Caki2 (cell line): Measurements from ENCODE around the gene MCC. TPM values are rescaled to one million over a fixed set of nuclear protein-coding genes. Genes with fewer than 3 reads are reported as not detected.

ENCODE experiments used
- DNase-seq: peaks from one replicate; pipeline ENCODE4 v3.0.0-alpha.2; 2015; ENCODE audit warnings: low read depth
- in situ Hi-C: cut with HindIII; loops from 2 replicates; pipeline ENCODE4 v1.10.0; 2016; ENCODE audit warnings: low sequenced_read_pairs, low pct_unique_long_range_greater_than_20kb, mixed read lengths
- total RNA-seq: library from RNA; depleted of rRNA; stranded (reverse); fragments of >200 nt; shearing (Covaris generic); gene quantifications from 2 replicates; pipeline ENCODE4 v1.2.3, GENCODE V29; 2014; ENCODE audit warnings: low replicate concordance

MCC gene
- total RNA-seq, 1 experiment from 2014 or later: 0.20 TPM

DNA sequence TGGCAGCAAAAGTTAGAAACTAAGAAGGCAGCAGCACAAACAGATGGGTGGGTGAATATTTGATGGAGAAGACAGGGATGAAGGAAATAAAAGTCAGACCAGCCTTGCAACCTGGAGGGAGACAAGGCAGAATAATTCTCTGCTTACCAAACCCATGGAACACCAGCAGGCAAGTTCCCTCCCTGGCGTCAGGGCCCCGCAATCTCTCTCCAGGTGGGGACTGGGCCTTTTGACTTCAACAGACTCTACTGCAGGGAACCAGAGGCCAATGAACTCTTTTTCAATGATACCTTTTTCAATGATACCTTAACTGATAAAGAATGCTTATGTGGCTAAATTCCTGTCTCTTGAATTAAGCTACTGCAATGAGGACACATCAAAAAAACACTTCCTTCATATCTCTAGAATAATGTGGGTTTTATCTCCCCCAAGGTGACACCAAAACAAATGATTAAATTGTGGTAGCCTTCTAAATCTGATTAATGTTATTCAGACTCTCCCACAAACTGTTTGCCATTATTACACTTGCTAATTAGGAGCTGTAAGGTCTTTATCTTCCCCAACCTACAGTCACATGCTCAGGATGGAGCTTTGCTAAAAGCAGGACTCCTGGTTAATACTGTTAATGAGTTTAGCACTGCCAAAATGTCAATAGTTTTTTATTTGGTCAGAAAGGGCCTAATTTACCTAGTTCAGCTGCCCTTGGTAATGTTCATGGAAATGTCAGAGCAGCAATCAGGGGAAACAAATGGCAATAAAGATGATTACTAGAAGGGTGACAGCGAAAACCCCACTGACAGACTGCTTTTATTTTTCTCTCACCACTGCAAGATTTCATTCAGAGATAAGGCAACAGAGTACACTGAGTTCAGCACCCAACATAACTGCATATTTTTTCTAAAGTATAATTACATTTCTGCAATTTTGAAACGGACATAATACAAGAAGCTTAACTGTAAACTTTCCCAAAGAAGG, 218.9 kb downstream of the MCC start:
- no peak for DNase-seq
- in situ Hi-C loops: no loop called here

- in situ Hi-C loops: no loop called here
- no peak for DNase-seq
Measured at GRCh38 chr5:113268232-113268631, 220.0 kb downstream of the MCC start.

- in situ Hi-C loops: no loop called here
Measured at GRCh38 chr5:113267361-113267900, 220.8 kb downstream of the MCC start.

DNA sequence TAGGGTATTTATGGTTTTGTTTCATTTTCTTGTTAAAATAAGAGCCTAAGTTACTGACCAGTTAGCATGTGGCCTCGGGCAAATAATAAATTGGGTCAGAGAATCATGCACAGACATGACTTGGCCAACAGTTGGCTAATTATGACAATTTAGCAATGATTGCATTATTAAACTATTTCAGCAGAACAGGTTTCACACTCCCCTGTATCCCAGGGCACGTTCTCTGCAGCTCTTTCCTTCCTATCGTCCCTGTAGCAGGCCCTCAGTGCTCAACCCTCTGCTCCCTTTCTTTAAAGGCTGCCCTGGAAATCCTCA, 221.4 kb downstream of the MCC start:
- in situ Hi-C loops: no loop called here
- DNase-seq: no peak

More at GRCh38 chr5:113267361-113267900, 220.8 kb downstream of the MCC start:
- no peak for DNase-seq

GRCh38 chr5:113266227-113266912, 221.9 kb downstream of the MCC start:
- no peak for DNase-seq
- in situ Hi-C loops: no loop called here

DNA sequence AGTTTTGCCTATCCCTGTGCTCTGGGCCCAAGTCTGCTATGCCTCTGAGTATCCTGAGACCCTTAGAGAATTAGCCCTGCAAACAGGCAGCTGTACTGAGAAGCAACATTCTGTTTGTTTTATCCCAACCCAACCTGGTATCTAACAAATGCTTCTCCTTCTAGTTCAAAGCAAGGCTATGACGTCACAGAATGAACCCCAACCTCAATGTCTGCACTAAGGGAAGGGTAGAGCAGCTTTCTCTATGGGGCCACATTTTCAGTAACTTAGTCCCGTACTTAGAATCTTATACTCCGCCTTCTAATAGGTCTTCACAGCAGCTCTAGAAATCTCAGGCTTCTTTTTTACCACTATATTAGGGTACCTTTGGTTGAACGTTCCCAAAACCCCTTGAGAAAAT, 223.1 kb downstream of the MCC start:
- in situ Hi-C loops: no loop called here
- no peak for DNase-seq

DNA sequence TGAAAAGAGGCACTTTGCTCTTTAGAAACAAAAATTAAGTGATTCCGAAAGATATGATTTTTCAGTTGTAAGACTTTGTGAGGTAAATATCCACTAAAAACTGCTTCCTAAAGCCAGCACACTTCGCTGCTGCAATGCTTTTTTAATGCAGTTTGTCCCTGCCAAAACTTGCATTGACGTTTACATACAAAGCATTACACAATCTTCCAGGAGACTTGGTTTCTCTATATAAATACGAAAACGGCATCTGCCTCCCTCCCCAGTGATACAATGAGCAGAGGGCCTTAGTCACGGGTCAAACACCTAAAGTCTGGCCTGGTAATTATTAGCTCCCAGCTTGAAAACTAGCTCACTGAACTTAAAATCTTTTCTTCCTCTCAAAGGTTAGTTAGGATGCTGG, 224.2 kb downstream of the MCC start:
- in situ Hi-C loops: no loop called here
- DNase-seq: no peak

- no peak for DNase-seq
- in situ Hi-C loops: no loop called here
Measured at GRCh38 chr5:113263545-113263944, 224.7 kb downstream of the MCC start.

DNA sequence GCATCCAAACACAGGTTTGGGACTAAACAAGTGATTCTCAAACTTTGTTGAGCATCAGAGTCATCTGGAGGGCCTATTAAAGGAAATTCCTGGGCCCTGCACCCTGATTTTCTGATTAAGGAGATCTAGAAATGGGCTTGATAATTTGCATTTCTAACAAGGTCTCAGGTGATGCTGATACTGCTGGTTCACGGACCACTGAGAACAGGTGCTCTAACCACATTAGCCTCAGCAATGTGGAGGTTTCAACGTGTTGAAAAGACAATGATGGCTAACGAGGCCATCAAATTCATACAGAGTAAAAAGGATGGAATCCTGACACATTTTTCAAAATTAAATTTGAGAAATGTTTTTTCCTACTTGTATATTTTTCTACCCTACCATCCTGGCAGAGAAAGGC, 225.6 kb downstream of the MCC start:
- in situ Hi-C loops: no loop called here
- DNase-seq: no peak

DNA sequence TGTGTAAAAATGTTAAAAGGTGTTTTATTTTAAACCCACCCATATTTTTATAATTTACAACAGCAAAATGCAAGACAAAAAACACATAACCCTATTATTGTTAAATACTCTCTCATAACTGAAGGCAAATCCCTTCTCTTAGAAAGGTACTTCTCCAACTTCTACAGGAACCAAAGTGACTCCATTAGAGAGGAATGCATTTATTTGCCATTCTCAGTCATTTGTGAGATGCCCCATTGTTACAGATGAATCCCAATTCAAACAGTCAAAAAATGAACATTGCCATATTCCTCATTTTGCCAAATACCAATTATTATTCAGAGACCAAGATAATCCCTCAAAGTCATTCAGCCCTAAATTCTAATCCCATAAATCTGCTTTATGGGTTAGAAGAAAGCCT, 229.2 kb downstream of the MCC start:
- no peak for DNase-seq
- in situ Hi-C loops: no loop called here

DNA sequence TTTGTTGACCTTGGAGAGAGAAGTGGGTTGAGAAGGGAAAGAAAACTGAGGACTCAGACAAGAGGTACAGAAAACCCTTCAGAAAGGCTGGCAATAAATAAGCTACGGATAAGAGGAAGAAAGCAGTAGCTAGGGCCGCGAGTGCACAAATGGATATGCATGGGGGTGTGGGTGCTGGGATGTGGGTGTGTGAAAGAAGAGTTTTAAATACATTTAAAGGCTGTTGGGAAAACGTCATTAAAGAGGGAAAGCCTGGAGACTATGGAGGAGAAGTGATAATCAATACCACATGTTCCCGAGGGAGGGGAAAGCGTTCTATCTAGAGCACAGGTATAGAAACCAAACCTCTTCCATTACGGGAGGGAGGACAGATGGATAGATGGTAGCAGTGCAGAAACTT, 230.7 kb downstream of the MCC start:
- DNase-seq: no peak
- in situ Hi-C loops: no loop called here

DNA sequence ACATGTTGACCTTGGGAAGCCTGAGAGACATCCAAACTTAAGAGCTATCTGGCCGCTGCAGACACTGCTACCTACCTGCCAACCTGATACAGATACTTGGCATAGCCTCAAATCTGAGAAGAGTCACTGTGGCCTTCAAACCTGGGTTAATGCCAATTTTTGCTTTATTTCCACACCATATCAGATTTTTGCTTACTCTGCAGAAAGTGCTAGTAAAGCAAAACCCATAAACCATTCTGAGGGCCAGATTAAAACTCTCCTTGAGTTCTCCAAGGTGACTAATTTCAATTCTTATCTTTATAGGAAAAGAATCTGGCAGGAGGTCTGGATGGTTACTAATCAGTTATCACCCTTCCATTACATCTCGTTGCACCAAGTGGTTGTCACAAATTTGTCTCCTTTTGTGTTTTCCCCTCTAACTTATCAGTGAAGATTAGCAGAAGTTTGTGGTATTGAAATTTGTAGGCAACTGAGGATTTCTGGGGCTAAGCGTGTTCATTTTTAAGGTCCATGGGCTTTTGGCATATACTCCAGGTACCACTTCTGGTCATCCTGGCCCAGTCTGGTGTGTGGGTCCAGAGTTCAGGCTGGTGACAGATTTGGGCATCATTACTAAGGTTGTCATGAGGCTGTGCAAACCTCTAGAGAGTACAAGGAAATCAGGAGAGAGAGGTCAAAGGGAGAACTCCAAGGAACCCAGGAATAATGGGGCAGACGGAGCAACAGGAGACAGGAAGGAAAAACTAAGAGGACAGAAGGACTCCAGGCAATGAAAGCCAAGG, 231.4 kb downstream of the MCC start:
- in situ Hi-C loops: no loop called here
- no peak for DNase-seq

GRCh38 chr5:113255579-113256386, 232.5 kb downstream of the MCC start:
- DNase-seq: no peak
- in situ Hi-C loops: no loop called here

DNA sequence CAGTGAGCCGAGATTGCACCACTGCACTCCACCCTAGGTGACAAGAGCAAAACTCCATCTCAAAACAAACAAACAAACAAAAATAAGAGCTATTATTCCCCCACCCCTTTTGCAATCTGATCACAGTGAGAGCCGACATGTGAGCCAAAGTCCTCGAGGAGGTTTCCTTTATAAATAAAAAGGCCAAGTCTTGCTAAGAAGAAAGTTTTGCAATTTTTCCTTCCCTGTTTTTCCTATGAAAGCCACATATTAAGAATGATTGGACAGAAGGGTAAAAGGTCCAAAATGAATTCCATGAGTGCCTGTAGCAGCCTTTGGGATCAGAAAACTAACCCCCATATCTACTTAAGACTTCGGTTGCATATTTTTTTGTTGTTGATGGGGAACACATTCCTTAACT, 233.1 kb downstream of the MCC start:
- no peak for DNase-seq
- in situ Hi-C loops: no loop called here

DNA sequence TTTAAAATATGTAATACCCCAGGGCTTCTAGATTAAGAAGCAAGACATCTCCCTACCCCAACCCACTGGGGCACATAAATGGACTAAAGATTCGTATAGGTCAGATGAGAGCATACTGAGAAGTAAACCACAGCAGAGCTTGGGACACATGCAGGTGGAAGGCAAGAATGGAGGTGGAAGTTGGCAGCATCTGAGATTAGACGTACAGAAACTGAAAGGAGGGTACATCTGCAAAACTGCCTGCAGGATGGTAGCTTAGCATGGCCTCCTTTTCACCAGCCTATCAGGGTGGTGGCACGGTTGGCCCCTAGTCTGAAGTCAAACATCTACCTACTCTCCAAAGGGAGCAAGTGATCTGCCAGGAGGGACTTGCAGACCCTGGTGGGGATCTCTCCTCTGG, 235.2 kb downstream of the MCC start:
- DNase-seq: no peak
- in situ Hi-C loops: no loop called here

DNA sequence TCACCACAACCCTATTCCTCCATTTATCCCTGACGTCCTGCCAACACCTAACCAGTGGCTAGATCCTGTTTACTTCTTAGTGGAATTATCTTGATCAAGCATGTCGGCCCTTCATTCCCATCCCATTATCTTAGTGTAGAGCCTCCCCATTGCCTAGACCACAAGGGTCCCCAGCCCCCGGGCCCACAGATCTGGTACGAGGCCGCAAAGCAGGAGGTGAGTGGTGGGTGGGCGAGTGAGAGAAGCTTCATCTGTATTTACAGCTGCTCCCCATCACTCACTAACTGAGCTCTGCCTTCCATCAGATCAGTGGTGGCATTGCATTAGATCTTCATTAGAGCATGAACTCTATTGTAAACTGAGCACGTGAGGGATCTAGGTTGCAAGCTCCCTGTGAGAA, 236.2 kb downstream of the MCC start:
- in situ Hi-C loops: no loop called here
- no peak for DNase-seq

DNA sequence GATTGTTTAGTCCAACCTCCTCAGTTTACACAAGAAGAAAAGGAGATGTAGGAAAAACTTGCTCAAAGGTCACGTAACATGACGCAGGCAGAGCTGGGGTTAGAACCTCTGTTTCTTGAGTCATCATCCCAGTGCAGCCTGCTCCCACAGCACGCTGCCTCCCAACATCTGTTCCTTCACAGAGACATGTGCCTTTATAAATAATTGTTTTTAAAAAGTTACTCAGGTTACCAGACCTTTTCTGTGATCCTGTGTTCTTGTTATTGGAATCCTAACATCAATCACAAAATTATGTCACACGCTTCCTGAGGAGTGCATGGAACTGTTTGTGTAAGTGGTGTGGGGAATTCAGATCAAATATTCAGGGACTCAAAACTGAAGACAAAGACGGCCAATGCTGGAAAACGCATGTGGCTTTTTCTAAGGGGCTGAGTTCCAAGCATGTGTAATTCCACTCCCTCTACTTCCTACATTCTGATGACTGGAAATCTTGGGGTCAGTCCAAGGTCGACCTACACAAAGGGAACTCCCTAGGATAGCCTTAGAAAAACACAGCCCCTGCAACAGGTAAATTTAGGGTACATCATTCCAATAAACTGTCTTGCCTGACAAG, 237.8 kb downstream of the MCC start:
- in situ Hi-C loops: no loop called here
- DNase-seq: no peak

- DNase-seq: no peak
- in situ Hi-C loops: no loop called here
Measured at GRCh38 chr5:113249206-113249605, 239.0 kb downstream of the MCC start.
